Stimulated activated CD4-positive, alpha-beta T cell treated with anti-CD3 and anti-CD28 coated beads, Interleukin-2, amount 100 ng/mL, for 48 hours (primary cell): ENCODE results near the gene QSOX1.
A peak's percentile ranks its signal among the peaks of the same experiment; 100 is the strongest.
"Not testable (repeated sequence)": the region's sequence is repeated elsewhere in the genome, so short reads cannot be mapped to it uniquely, and the experiment has no call there.

Source experiments
- DNase-seq, 2 donors: peaks; one replicate each; pipeline ENCODE4 v3.0.0-alpha.2; 2020

Gene QSOX1

DNA sequence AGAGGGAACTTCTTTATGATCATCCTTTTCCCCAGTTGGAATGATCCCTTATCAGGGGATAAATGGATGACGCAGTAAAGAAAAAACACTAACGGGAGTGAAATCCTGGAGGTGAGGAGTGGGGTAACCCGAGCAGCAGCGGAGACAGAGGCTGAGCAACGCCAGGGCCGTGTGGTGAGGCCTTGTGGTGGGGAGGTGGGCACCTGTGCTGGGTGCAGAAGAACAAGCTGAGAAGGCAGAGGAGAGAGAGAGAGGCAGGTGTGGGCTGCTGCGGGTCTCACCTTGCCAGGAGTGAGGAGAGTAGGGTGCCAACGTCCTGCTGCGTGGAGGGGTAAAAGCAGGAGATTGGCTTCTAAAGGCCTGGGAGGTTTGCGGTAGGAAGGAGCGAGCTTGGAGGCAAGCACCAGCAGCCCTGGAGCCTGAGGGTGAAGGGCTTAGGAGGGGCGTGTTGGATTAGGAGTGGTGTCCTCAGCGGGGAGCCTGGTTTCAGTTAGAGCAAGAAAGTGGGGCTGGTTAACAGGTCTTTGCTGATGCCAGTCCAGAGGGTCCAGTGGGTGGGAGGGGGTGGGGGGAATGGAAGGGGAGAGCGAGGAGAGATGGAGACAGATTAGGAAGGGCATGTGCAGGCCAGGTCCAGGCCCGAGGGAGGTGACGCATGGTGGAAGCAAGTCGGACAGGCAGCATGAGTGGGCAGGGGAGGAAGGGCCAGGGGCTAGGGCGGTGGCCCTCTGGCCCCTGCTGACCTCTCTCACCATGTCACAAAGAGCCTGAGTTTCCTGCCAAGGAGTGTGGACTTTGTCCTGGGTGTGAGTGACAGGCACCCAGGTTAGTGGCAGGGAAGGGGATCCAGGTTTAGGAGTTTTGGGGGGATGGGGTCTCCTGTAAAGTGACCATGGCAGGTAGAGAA is 38.7 kb downstream of the QSOX1 start:
- DNase-seq = no peak

DNA sequence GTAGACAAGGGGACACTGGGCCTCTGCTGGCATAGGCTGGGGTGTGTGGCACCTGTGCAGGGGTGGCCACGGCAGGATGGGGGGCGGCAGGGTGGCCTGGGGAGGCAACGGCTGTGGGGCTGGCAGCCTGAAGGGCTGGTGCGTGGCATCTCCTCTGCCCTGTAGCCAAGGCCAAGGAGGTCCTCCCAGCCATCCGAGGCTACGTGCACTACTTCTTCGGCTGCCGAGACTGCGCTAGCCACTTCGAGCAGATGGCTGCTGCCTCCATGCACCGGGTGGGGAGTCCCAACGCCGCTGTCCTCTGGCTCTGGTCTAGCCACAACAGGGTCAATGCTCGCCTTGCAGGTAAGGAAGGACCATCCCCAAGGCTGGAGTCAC is 39.4 kb downstream of the QSOX1 start:
- no peak for DNase-seq

DNA sequence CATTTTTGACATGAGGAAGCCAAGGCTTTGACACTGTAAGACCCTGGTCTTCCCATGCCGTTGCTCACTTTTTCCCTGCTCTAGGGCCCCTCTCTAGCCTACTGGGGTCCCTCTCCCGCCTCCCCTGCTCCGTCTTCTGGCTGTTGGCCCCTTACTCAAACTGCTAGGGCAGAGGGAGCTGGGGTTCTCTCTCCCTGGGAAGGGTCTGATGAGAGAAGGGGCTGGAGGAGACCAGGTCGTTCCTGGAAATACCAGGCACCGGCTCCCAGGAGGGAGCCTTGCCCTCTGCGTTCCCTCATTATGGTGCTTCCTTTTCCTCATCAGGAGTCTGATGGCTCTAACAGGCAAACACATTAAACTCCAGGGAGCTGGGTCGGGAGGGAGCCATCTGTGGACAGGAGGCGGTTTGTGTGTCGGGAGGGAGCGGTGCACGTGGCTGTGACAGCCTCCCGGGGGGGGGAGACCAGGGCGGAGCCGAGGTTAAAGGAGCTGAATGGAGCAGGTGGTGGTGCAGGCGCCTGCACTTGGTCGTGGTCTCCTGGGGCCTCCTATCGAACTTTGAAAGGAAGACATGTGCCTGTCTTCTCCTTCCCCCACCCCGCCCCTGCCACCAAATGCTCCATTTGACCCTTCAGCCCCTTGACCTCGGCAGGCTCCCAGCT is 40.0 kb downstream of the QSOX1 start:
- DNase-seq = no peak

DNA sequence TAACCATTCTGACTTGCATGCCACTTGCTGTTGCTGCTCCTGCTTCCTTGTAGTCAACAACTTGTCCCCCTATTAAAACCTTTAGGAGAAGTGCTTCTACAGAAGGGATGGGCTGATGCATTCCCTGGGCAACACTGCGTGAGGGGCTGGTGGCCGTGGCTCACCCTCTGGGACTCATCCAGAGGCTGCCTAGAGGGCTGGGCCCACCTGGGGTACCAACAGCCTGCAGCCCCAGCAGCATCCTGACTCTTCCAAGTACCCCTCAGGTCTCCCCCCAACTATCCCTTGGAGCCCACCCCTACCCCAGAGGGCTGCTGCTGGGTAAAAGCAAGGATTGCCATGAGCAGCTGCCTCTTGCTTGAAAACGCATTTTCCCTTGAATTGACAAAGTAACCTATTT is 40.7 kb downstream of the QSOX1 start:
- no peak for DNase-seq

DNA sequence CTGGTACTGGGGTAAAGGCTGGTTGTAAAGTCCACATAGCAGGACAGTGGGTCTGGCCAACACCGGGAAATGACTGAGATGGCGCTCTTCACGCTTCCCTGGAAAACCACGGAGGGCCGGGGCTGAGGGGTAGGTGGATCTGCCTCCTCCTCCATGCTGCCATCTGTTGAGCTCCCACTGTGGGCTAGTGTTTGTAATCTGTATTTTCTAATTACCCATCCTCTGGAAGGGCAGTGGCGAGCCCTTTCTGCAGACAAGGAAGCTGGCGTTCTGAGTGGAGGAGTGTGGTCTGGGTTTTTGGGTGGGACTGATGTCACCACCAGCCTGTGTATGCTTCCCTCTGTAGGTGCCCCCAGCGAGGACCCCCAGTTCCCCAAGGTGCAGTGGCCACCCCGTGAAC is 41.2 kb downstream of the QSOX1 start:
- no peak for DNase-seq

DNA sequence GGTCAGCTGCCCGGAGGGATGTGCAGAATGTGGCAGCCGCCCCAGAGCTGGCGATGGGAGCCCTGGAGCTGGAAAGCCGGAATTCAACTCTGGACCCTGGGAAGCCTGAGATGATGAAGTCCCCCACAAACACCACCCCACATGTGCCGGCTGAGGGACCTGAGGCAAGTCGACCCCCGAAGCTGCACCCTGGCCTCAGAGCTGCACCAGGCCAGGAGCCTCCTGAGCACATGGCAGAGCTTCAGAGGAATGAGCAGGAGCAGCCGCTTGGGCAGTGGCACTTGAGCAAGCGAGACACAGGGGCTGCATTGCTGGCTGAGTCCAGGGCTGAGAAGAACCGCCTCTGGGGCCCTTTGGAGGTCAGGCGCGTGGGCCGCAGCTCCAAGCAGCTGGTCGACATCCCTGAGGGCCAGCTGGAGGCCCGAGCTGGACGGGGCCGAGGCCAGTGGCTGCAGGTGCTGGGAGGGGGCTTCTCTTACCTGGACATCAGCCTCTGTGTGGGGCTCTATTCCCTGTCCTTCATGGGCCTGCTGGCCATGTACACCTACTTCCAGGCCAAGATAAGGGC is 41.9 kb downstream of the QSOX1 start:
- no peak for DNase-seq

DNA sequence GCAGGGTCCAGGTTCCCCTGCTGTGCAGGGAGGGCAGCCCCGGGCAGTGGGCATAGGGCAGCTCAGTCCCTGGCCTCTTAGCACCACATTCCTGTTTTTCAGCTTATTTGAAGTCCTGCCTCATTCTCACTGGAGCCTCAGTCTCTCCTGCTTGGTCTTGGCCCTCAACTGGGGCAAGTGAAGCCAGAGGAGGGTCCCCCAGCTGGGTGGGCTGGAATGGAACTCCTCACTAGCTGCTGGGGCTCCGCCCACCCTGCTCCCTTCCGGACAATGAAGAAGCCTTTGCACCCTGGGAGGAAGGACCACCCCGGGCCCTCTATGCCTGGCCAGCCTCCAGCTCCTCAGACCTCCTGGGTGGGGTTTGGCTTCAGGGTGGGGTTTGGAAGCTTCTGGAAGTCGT is 42.6 kb downstream of the QSOX1 start:
- DNase-seq = no peak

DNA sequence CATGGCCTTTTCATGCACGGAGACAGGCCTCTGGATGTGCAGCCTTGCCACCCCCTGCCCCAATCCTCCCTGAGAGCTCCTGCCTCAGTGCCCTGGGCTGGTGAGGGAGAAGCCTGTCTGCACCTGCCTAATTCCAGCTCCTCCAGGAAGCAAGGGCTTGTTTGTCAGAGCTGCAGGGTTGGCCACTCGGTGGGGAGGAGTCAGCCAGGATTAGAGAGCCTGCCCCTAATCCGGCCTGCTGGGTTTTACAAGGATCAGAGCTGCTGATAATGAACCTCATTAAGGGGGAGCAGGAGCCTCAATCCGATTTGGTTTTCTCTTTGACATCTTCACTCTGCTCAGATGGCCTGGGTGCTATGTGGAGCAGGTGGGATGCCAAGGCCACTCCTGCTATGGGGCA is 43.5 kb downstream of the QSOX1 start:
- DNase-seq = no peak

DNA sequence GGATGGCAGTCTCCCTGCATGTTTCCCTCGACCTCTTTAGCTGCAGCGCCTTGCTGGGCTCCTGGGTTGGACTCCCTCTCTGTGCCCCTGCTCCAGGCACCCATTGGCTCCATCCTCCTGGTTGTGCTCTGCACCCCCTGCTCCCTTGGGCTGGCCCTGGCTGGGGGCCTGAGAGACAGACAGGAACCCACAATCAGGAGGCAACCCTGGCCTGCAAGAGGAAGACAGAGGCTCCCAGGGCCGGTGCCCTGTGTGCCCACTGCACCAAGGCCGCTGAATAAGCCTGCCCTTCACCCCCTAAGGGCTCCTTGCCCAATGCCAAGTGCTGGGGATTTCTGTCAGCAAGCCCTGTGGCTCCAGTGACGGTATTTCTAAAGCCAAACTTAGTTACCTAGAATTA is 43.9 kb downstream of the QSOX1 start:
- no peak for DNase-seq

DNA sequence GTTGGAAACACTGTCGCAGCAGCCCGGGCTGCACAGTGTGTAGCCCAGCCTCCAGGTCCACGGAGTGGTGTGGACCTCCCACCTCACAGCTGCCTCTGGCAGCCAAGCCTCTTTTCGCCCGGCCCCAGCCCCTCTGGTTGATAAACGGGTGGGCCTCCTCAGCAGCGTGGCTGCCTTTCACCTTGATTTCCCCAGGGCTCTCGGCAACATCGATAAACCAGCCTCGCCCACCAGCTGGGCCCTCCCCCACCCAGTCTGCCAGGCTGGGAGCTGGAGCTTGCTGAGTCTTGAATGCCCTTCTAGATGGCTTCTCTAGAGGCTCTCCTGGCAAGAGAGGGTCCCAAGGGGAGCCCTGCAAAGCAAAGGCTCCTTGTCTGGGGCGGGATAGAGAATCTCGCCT is 44.3 kb downstream of the QSOX1 start:
- no peak for DNase-seq

DNA sequence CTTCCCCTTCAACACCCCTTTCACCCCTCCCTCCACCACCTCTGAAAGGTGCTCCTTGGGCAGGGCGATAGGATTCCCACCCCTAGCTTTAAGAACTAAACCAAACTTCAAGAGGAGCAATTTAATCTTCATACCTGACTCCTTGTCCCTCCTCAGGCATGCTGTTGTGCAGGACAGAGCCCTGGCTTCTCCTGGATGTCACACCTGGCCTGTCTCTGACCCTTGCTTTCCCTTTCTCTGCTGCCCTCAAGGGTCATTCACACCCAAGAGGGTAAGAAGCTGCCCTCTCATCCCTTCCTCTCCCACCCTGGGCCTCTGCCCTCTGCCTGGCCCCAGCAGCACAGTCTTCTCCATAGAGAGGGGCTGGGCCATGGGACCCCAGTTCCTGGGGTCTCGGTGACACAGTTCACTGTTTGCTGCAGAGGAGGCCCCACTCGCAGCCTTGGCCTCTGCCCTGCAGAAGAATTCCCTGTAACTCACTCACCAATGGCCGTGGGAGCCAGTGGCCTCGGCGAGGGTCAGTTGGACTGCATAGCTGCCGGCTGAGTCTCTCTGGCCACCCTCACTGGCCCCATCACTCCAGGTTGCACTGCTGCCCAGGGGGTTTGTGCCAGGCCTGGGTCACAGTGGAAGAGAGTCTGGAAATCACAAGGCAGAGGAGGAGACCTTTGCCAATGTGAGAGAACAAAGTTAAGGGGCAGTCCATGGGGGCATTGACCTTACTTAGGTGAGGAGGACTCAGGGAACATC is 47.0 kb downstream of the QSOX1 start:
- no peak for DNase-seq

DNA sequence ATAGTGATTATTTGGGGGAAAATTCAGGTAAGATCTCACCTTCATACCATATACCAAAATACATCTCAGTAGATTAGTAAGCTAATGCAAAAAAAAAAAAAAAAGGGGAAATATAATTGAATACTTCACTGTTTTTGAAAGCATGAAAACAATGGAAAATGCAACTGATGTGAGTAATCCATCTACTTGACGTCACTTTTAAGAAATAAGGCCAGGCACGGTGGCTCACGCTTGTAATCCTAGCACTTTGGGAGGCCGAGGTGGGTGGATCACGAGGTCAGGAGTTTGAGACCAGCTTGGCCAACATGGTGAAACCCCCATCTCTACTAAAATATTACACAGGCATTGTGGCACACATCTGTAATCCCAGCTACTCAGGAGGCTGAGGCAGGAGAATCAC is 47.9 kb downstream of the QSOX1 start:
- DNase-seq = not testable (repeated sequence)

DNA sequence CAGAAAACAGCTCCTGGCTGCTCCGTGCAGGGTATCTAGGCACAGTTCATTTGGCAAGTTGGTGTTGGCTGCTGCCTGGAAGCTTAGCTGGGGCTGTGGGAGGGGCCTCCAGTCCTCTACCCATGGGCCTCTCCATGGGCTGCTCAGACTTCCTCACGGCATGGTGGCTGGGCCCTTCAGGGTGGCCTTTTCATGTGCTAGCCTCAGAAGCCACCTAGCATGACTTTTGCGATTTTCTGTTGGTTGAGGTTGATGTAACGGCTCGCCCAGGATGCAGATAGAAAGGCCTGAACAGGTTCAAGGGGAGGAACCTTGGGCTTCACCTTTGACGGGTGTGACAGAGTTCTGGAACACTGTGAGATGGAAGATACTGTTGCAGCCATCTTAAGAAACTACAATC is 49.6 kb downstream of the QSOX1 start:
- no peak for DNase-seq

DNA sequence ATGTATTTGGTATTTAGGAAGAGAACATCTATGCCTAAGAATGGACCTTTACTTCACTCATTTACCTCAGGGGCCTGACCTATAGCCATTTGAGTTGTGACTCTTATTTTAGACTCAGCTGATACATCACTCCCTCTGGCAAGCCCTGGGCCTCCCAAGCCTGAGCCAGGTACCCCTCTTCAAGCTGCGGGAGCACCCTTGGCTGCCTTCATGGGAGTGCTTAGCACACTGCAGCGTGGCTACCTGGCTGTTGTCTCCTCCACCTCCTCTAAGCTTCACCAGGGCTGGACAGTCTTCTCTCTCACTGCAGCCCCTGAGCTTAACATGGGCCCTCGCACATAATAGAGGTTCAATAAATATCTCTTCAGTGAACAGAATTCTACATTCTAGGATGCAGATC is 51.9 kb downstream of the QSOX1 start:
- DNase-seq = no peak

DNA sequence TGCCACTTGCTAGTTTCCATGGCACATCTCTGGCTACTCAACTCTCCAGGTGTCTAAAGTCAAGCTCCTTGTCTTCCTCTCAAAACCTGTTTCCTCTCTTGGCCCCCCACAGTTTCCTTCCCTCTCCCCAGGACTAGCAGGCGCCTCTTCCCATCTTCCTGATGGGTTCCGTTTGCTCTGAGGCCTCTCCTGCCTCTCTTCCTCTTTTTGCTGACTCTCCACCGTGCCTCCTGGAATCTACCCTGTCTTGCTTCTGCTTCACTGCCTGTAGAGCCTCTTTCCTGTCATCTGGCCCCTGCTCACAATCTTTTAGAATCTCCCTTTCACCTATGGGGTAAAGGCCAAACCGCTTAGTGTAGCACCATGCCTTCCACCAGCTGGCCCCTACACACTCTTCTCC is 53.6 kb downstream of the QSOX1 start:
- no peak for DNase-seq

DNA sequence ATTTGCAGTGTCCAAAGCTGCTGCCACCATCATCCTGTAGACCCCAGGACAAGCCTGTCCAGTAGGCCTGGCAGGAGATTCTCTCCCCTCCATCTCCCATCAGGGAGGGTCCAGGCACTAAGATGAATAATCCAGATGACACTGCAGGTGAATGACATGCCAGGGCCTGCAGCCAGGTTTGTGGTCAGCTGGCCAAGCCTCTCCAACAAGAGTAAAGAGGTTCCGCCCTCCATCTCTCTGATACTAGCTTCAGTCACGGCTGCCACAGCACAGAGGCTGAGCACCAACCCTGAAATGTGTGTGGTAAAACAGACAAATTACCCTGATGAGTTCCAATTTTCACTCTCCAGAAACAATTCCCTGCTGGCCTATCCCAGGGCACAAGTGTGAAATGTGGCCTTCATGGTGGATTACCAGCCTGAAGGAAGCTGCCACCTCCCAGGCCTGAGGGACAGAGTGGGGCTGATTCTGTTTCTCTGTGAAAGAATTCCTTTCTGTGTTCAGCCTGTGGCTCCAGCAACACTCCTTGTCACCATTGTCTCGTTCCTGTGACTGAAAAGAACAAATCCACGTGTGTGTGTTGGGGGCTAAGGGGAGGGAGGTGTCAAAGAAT is 55.4 kb downstream of the QSOX1 start:
- DNase-seq = no peak

DNA sequence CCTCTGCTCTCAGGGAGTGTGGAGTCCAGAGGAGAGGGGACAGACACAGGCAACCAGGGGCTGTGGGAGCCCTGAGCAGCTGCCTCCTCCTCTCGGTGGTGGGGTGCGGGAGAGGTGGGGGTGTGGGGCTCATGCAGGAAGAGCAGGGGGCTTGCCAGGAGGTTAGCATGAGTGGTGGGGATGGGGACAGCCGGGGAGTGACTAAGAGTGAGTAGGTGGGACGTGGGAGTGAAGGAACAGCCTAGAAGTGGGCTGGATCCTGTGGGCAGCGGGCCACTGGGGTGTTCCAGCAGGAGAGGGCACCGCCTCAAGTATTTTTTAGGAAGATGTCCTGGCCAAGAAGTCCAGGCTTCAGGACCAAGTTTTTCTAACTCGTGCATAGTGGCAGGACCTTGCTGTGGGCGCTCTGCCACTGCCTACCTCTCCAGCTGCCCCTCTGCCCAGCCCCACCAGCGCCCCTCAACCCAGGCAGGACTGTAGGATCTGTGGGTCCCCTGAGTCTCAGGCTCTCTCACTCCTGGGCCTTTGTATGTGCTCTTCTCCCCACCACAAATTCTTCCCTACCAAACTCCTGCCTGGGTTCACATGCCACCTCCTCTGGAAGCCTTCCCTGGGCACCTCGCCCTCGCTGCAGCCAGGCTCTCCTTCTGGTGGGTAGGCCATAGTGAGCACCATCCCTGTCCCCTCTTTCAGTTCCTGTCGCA is 56.6 kb downstream of the QSOX1 start:
- DNase-seq = no peak

DNA sequence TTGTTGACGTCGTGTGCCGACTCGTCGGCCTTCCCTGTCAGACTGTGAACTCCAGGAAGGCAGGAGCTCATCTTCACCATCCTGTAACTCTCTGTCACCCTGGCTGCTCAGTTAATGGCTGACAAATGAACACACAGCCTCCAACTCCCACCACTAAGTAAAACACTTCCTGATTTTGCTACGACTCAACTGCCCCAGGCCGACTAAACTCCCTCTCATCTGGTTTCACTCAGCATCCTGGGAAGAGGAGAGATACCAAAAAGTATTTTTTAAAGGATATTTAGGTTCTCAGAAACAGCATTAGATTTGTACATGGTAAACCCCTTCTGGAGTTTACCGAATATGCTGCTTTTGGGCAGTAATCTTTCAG is 57.2 kb downstream of the QSOX1 start:
- DNase-seq = no peak

DNA sequence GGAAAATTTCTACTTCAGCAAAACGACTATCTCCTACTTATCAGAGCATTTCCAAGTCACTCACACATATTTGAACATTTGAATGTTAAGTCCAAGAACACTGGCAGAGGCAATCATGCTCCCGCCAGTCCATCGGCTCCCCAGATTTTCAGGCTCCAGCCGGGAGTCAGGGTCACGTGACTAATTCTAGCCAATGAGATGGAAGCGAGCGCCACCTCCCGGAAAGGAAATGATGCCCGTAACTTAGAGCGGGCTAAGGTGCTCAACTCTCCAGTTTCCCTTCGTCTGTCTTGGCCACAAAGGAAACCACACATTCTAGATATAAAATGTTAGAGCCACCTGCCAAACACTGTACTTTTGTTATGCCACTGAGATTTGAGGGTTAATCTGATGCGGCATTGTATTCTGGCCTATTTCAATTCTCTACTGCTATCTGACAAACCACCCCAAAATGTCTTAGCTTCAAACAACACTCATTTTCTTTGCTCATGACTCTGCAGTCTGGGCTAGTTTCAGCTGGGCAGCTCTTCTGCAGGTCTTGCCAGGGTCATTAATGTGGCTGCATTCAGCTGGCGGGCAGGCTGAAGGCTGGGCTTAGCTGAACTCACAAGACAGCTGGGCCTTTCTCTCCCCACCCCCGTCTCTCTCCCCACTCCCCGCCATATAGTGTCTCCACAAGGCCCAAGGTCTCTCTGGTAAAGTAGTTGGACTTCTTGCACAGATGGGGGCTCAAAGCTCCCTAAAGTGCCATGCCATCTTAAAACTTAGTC is 58.9 kb downstream of the QSOX1 start:
- peak in 1 of 2 donors; percentile 61 for DNase-seq

DNA sequence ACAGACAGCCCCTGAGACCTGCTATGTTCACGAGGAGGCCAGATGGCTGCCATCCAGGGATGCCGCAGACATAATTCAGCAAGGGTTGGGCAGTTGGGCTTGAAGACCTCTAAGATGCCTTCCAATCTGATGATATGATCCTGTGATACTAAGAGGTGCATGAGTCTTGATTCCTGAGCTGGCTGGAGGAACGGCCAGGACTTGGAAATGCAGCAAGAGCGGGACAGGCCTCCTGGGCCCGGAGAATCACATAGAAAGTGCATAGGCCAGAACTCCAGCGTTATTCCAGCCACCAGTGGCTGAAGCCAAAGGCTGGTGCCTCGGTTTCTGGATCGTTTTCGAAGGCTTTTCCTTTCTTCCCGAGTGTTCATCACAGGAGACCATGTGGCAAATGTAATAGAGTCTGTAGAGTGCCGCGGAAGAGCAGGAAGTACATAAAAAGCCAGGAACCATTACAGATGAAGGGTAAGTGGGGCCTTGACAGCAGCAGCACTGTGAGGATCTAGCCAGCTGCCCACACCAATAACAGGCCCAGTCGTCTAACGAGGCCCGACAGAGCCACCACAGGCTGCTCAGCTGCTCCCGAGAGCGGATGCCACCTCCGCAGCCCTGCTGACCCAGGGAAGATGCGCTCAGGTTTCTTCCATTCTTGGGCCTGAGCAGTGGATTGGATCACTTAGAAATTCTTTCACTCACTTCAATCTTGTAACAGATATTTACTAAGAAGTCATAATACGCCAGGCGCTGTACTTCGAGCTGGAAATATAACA is 61.4 kb downstream of the QSOX1 start:
- no peak for DNase-seq

DNA sequence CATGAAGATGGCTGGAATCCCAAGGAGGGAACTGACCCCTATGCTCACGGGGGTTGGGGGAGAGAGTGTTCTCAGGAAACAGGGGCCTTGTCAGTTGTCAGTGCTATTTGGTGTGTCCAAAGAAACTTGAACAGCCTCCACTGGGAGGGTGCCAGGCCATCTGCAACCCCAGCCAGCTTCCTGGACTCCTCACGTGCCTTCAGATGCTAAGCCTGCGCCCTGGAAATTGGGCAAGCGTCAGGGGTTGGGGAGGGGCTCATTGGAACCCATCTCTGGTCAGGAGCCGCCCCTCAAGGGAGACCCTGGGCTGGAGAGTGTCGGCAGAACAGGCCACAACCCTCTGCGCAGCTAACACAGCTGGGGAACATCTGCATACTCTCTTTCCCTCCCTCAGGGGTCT is 62.3 kb downstream of the QSOX1 start:
- DNase-seq = no peak
